ENCODE measurements around the gene NOTCH4. TPM values are rescaled to one million over a fixed set of nuclear protein-coding genes. Genes with fewer than 3 reads are reported as not detected.

Gene NOTCH4
- total and polyA plus RNA-seq, 2 donors (not counting 1 experiment from before 2014, with no cell fraction given): 0.42 to 0.99 TPM

DNA sequence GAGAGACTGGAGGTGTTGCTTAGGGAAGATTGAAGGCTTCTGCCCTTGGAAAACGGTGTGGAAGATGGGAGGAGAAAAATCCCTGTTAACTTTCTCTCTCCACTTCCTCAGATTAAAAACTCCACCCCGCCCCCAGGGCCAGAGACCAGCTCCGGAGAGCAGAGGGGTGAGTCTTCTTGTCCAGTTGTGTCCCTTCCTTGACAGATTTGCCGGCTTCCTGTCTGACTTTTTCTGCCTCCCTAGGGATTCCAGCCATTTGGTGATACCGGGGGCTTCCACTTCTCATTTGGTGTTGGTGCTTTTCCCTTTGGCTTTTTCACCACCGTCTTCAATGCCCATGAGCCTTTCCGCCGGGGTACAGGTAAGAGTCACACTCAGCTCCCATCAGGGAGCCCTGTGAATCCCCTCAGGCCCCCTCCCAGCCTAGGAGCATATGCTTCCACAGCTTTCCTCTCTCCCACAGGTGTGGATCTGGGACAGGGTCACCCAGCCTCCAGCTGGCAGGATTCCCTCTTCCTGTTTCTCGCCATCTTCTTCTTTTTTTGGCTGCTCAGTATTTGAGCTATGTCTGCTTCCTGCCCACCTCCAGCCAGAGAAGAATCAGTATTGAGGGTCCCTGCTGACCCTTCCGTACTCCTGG, 44.0 kb downstream of the NOTCH4 start:
- Histone ChIP-seq H4K20me1 (ENCODE audit: control insufficient read depth, extremely low read depth, insufficient read depth, low read length) (no peaks in the 10 kb centered on the region), H3K27ac (ENCODE audit: insufficient read depth, low read length) (no peak overlapping the region), H3K36me3 (ENCODE audit: control insufficient read depth, insufficient read depth, low read length) (peaks cover 10% of the 10 kb centered on the region), H3K9me3 (ENCODE audit: control insufficient read depth, insufficient read depth, low read depth, low read length) (no peaks in the 10 kb centered on the region), H3K4me3 (replicated peaks in 1 of 4; ENCODE audit: control extremely low read depth in 1 of 4, insufficient read depth in 1 of 4, low read depth in 3 of 4, low read length in 4 of 4) (peak overlapping the region in 1 of 4 experiments; percentile 99), H3K79me2 (ENCODE audit: control insufficient read depth, insufficient read depth, low read length) (peaks cover 18% of the 10 kb centered on the region), H3K9ac (ENCODE audit: insufficient read depth, low read length) (no peak overlapping the region), H3K4me1 (ENCODE audit: control insufficient read depth, extremely low read depth, insufficient read depth, low read length) (peaks cover 11% of the 10 kb centered on the region), H2AFZ (ENCODE audit: low read length) (no peak overlapping the region), H3K4me2 (ENCODE audit: extremely low read depth, insufficient read depth, low read length) (no peak overlapping the region), H3K27me3 (ENCODE audit: control insufficient read depth, insufficient read depth, low read length) (no peaks in the 10 kb centered on the region)
- TF ChIP-seq EZH2 (IDR thresholded peaks at IDR 0.05; ENCODE audit: low read length, missing control alignments): no peak
- TF ChIP-seq, protein P1, sequence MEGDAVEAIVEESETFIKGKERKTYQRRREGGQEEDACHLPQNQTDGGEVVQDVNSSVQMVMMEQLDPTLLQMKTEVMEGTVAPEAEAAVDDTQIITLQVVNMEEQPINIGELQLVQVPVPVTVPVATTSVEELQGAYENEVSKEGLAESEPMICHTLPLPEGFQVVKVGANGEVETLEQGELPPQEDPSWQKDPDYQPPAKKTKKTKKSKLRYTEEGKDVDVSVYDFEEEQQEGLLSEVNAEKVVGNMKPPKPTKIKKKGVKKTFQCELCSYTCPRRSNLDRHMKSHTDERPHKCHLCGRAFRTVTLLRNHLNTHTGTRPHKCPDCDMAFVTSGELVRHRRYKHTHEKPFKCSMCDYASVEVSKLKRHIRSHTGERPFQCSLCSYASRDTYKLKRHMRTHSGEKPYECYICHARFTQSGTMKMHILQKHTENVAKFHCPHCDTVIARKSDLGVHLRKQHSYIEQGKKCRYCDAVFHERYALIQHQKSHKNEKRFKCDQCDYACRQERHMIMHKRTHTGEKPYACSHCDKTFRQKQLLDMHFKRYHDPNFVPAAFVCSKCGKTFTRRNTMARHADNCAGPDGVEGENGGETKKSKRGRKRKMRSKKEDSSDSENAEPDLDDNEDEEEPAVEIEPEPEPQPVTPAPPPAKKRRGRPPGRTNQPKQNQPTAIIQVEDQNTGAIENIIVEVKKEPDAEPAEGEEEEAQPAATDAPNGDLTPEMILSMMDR (conservative IDR thresholded peaks at IDR 0.05 in 1 of 2, IDR thresholded peaks at IDR 0.05 in 1 of 2; ENCODE audit: low read depth in 1 of 2, low read length in 2 of 2): no peak
- DNase-seq (ENCODE audit: low read depth in 2 of 2): no peak

DNA sequence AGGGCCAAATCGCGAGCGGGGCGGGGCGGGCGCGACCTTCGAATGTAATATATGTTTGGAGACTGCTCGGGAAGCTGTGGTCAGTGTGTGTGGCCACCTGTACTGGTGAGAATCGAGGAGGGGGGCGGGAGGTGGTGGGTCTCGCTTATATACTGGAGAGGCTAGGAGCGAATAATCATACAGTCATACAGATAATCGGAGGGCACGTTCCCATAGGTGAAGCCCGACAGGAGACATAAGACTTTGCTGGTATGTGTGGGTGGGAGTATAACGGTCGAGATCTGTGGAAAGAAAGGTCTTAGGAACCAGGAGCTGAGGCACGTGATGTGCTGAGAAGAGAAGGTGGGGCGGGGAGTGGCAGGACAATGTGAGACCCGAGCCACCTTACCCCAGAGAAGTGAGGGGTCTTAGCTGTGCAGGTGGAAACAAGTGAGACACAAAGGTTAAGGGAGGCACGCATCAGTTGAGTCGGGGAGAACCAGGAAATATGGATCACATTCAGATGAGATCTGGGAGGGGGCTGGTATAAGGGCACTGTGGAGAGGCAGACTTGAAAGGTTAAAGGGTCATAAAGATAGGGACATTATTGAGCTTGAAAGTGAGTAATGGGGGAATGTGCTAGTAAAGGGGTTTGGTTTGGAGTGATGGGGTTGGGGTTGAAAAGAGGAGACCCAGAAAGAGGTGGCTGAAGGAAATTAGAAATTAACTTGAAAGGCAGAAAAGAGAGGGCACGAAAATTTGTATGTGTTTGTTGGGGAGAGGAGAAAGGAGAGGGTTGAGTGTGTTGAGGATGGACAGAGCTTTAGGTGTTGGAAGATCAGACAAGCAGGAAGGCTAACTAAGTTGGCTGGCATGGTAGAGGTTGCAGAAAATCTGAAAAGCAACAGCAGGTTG, 45.1 kb downstream of the NOTCH4 start:
- TF ChIP-seq, protein P1 (conservative IDR thresholded peaks at IDR 0.05 in 1 of 2, IDR thresholded peaks at IDR 0.05 in 1 of 2; ENCODE audit: low read depth in 1 of 2, low read length in 2 of 2): no peak
- no peak for TF ChIP-seq EZH2 (IDR thresholded peaks at IDR 0.05; ENCODE audit: low read length, missing control alignments)
- no peak for DNase-seq (ENCODE audit: low read depth in 2 of 2)
- H4K20me1 ChIP-seq (ENCODE audit: control insufficient read depth, extremely low read depth, insufficient read depth, low read length): no peaks in the 10 kb centered on the region

More for the DNA sequence above, 45.1 kb downstream of the NOTCH4 start:
- H3K4me3 ChIP-seq (replicated peaks in 1 of 4; ENCODE audit: control extremely low read depth in 1 of 4, insufficient read depth in 1 of 4, low read depth in 3 of 4, low read length in 4 of 4): peak overlapping the region; percentile 59 to 99 (median 83)
- peaks cover 16% of the 10 kb centered on the region for H3K4me1 ChIP-seq (ENCODE audit: control insufficient read depth, extremely low read depth, insufficient read depth, low read length)
- peaks cover 6% of the 10 kb centered on the region for H3K36me3 ChIP-seq (ENCODE audit: control insufficient read depth, insufficient read depth, low read length)
- H3K79me2 ChIP-seq (ENCODE audit: control insufficient read depth, insufficient read depth, low read length): peaks cover 29% of the 10 kb centered on the region
- H3K9me3 ChIP-seq (ENCODE audit: control insufficient read depth, insufficient read depth, low read depth, low read length): no peaks in the 10 kb centered on the region
- peak overlapping the region; percentile 94 for H3K27ac ChIP-seq (ENCODE audit: insufficient read depth, low read length)
- H3K9ac ChIP-seq (ENCODE audit: insufficient read depth, low read length): peak overlapping the region; percentile 60
- peak overlapping the region; percentile 11 for H2AFZ ChIP-seq (ENCODE audit: low read length)
- H3K27me3 ChIP-seq (ENCODE audit: control insufficient read depth, insufficient read depth, low read length): no peaks in the 10 kb centered on the region
- peak overlapping the region; percentile 94 for H3K4me2 ChIP-seq (ENCODE audit: extremely low read depth, insufficient read depth, low read length)
